NCI-H524 (cell line): Measurements from ENCODE around the gene GFPT2.

ENCODE experiments used
- DNase-seq, 2 experiments: peaks; one replicate each; lab custom pipeline; 2025; lab: John Stamatoyannopoulos, UW

GFPT2 gene

GRCh38 chr5:180378438-180379344 lies 25.6 kb upstream of the GFPT2 start:
- no peak for DNase-seq

- no peak for DNase-seq
Measured at GRCh38 chr5:180377556-180378197, 24.5 kb upstream of the GFPT2 start.

- no peak for DNase-seq
Measured at GRCh38 chr5:180376511-180376910, 23.4 kb upstream of the GFPT2 start.

- DNase-seq: no peak
Measured at GRCh38 chr5:180375955-180376354, 22.8 kb upstream of the GFPT2 start.

- DNase-seq: no peak
Measured at GRCh38 chr5:180375291-180375690, 22.2 kb upstream of the GFPT2 start.

GRCh38 chr5:180373870-180374269 lies 20.7 kb upstream of the GFPT2 start:
- no peak for DNase-seq

GRCh38 chr5:180373454-180373853 lies 20.3 kb upstream of the GFPT2 start:
- no peak for DNase-seq

GRCh38 chr5:180371949-180372348 lies 18.8 kb upstream of the GFPT2 start:
- no peak for DNase-seq

- peak; percentile 57 to 74 for DNase-seq
Measured at GRCh38 chr5:180370861-180371641, 17.9 kb upstream of the GFPT2 start.

GRCh38 chr5:180367991-180368390 lies 14.9 kb upstream of the GFPT2 start:
- DNase-seq: no peak

- no peak for DNase-seq
Measured at GRCh38 chr5:180367300-180367699, 14.2 kb upstream of the GFPT2 start.

- no peak for DNase-seq
Measured at GRCh38 chr5:180366326-180366725, 13.2 kb upstream of the GFPT2 start.

- no peak for DNase-seq
Measured at GRCh38 chr5:180365829-180366228, 12.7 kb upstream of the GFPT2 start.

- DNase-seq: no peak
Measured at GRCh38 chr5:180364306-180364856, 11.2 kb upstream of the GFPT2 start.

GRCh38 chr5:180360078-180360957 lies 7.2 kb upstream of the GFPT2 start:
- no peak for DNase-seq

GRCh38 chr5:180358694-180359093 lies 5.6 kb upstream of the GFPT2 start:
- DNase-seq: no peak

- DNase-seq: no peak
Measured at GRCh38 chr5:180358179-180358578, 5.0 kb upstream of the GFPT2 start.

GRCh38 chr5:180354966-180355365 lies 1.8 kb upstream of the GFPT2 start:
- no peak for DNase-seq

GRCh38 chr5:180353980-180354452 lies 880 bp upstream of the GFPT2 start:
- no peak for DNase-seq

GRCh38 chr5:180352116-180353047 lies 754 bp downstream of the GFPT2 start:
- DNase-seq: peak; percentile 9 to 39
